Colonic mucosa (tissue), 4 donors: Measurements from ENCODE around the gene TSN. TPM values are rescaled to one million over a fixed set of nuclear protein-coding genes. Genes with fewer than 3 reads are reported as not detected.

Experiments used
- DNase-seq: peaks from one replicate; pipeline ENCODE4 v3.0.0-alpha.2; 2020
- H3K27ac ChIP-seq: fragments of 200-600 bp; one replicate; pipeline ENCODE4 v1.8.0; 2021
- H3K27me3 ChIP-seq: fragments of 200-600 bp; one replicate; pipeline ENCODE4 v1.8.0; 2021
- H3K36me3 ChIP-seq: fragments of 200-600 bp; one replicate; pipeline ENCODE4 v1.8.0; 2021
- H3K4me1 ChIP-seq: fragments of 200-600 bp; one replicate; pipeline ENCODE4 v1.8.0; 2021; ENCODE audit warnings: mild to moderate bottlenecking
- H3K4me3 ChIP-seq: fragments of 200-600 bp; one replicate; pipeline ENCODE4 v1.8.0; 2021
- H3K9ac ChIP-seq, 2 donors: one replicate each; pipeline ENCODE4 v1.7.0; 2013; ENCODE audit warnings: control low read depth in 2 of 2, low read depth in 2 of 2, low read length in 2 of 2
- H3K9me3 ChIP-seq: fragments of 200-600 bp; one replicate; pipeline ENCODE4 v1.8.0; 2021
- CTCF ChIP-seq: fragments of 200-600 bp; IDR thresholded peaks from one replicate; pipeline ENCODE4 v1.8.0; 2022; ENCODE audit warnings: antibody characterized with exemption, mild to moderate bottlenecking
- intact Hi-C: fragments of 100-400 bp; cut with DNase I; formaldehyde crosslinking; loops from one replicate; pipeline ENCODE4 v1.14.1; 2022
- total RNA-seq, 2 donors: library from RNA; stranded (reverse); fragmentation: NEBNext Ultra II Directional in 1 of 2; extraction: Animal tissue kit (Norgen Biotek cat#: 25700) in 1 of 2; gene quantifications; one replicate each; pipeline ENCODE4 v1.2.1, GENCODE V29; 2021
- donor health status: healthy.
- donor health status: DM: no; HTN: no; CAD: no.
- donor health status: DM: no; HTN: no; CAD: no.

Gene TSN
- 10 to 100 TPM; 48.0 to 69.0 TPM for total RNA-seq

GRCh38 chr2:121755237-121756111 lies at the start of gene TSN:
Gene TSN, plus strand, starts transcription at chr2:121755651. Its CDS starts 129 bp downstream, at chr2:121755780.
- H3K36me3 ChIP-seq: no peaks in the 10 kb centered on the region

GRCh38 chr2:121705958-121706357 lies 49.5 kb upstream of the TSN start:
- H3K9me3 ChIP-seq: no peaks in the 10 kb centered on the region
- no peak for DNase-seq
- no peak for TF ChIP-seq CTCF
- intact Hi-C loops: no loop called here
- H3K36me3 ChIP-seq: no peaks in the 10 kb centered on the region
- H3K9ac ChIP-seq: no peak overlapping the region
- H3K27ac ChIP-seq: no peak overlapping the region
- no peaks in the 10 kb centered on the region for H3K4me1 ChIP-seq
- no peaks in the 10 kb centered on the region for H3K27me3 ChIP-seq
- H3K4me3 ChIP-seq: no peak overlapping the region

More at GRCh38 chr2:121755237-121756111, at the start of gene TSN:
- intact Hi-C loops: no loop called here
- DNase-seq: peak; percentile 98
- H3K27ac ChIP-seq: peak within 1 kb of the TSS; percentile 63
- no peak for TF ChIP-seq CTCF
- H3K27me3 ChIP-seq: no peaks in the 10 kb centered on the region
- H3K9me3 ChIP-seq: no peaks in the 10 kb centered on the region
- peak within 1 kb of the TSS; percentile 92 to 95 for H3K9ac ChIP-seq
- peaks cover 13% of the 10 kb centered on the region for H3K4me1 ChIP-seq
- H3K4me3 ChIP-seq: peak within 1 kb of the TSS; percentile 94

GRCh38 chr2:121707344-121707919 lies 48.0 kb upstream of the TSN start:
- Histone ChIP-seq H3K27ac (peak overlapping the region; percentile 72), H3K9me3 (no peaks in the 10 kb centered on the region), H3K4me1 (no peaks in the 10 kb centered on the region), H3K9ac (peak overlapping the region in 1 of 2 donors; percentile 16), H3K36me3 (no peaks in the 10 kb centered on the region), H3K4me3 (no peak overlapping the region), H3K27me3 (no peaks in the 10 kb centered on the region)
- TF ChIP-seq CTCF: no peak
- peak; percentile 47 for DNase-seq
- intact Hi-C loops: no loop called here

- no peak for TF ChIP-seq CTCF
- H3K27me3 ChIP-seq: no peaks in the 10 kb centered on the region
- H3K4me3 ChIP-seq: no peak overlapping the region
- DNase-seq: peak; percentile 66
- no peaks in the 10 kb centered on the region for H3K9me3 ChIP-seq
- no peaks in the 10 kb centered on the region for H3K36me3 ChIP-seq
- H3K27ac ChIP-seq: peak overlapping the region; percentile 72
- intact Hi-C loops: no loop called here
- H3K9ac ChIP-seq: peak overlapping the region in 1 of 2 donors; percentile 16
- no peaks in the 10 kb centered on the region for H3K4me1 ChIP-seq
Observed at GRCh38 chr2:121707920-121708361, 47.5 kb upstream of the TSN start.

- DNase-seq: no peak
- H3K27ac ChIP-seq: no peak overlapping the region
- no peaks in the 10 kb centered on the region for H3K36me3 ChIP-seq
- H3K4me1 ChIP-seq: no peaks in the 10 kb centered on the region
- no peaks in the 10 kb centered on the region for H3K9me3 ChIP-seq
- intact Hi-C loops: loop anchor here (10.0 kb wide), 1 partner anchor 625 kb away; no protein-coding TSS in a partner anchor
- H3K27me3 ChIP-seq: no peaks in the 10 kb centered on the region
- H3K4me3 ChIP-seq: no peak overlapping the region
- no peak overlapping the region for H3K9ac ChIP-seq
- no peak for TF ChIP-seq CTCF
Observed at GRCh38 chr2:121709776-121710469, 45.5 kb upstream of the TSN start.
